GM12874 (cell line): Measurements from ENCODE around the gene CAPZB.

Experiments
- TF ChIP-seq, protein P1 (sequence below): IDR thresholded peaks from 2 replicates; pipeline ENCODE4 v1.5.1; 2011; ENCODE audit warnings: low read depth, mild to moderate bottlenecking, control low read depth, low read length, moderate library complexity; ENCODE audit not compliant: insufficient read depth

Gene CAPZB

DNA sequence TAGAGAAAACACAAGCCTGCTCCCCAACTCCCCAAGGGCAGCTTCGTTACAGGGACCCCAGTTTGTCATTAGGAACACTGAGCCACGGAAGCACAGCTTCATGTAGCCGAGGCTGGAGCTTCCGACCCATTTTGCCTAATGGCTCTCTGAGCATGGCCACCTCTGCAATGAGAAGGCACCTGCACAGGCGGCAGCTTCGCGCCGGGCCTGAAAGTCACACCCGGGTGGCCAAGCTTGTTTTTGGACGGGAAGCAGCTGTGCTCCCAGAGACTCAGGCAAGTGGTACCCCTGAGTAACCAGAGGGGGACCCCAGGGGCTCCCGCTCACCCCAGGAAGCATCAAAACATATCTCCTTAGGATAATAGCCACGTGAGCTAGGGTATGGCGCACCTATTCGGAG is 92.3 kb downstream of the CAPZB start:
- TF ChIP-seq, protein P1, sequence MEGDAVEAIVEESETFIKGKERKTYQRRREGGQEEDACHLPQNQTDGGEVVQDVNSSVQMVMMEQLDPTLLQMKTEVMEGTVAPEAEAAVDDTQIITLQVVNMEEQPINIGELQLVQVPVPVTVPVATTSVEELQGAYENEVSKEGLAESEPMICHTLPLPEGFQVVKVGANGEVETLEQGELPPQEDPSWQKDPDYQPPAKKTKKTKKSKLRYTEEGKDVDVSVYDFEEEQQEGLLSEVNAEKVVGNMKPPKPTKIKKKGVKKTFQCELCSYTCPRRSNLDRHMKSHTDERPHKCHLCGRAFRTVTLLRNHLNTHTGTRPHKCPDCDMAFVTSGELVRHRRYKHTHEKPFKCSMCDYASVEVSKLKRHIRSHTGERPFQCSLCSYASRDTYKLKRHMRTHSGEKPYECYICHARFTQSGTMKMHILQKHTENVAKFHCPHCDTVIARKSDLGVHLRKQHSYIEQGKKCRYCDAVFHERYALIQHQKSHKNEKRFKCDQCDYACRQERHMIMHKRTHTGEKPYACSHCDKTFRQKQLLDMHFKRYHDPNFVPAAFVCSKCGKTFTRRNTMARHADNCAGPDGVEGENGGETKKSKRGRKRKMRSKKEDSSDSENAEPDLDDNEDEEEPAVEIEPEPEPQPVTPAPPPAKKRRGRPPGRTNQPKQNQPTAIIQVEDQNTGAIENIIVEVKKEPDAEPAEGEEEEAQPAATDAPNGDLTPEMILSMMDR, result no peak

DNA sequence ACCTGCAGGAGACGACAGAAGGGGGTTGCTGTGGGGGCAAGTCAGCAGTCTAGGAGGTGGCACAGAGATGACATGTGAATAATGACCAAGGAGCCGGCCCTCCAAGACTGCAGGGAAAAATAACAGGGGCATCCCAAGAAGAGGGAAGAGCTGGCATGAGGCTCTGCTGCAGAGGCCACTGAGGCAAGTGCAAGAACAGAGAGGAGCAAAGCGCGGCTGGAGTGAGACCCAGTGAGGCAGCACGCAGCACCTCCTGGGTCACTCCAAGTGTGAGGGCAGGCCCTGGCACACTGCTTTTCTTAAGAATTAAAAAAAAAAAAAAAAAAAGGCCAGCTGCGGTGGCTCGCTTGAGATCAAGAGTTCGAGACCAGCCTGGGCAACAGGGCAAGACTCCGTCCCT is 93.1 kb downstream of the CAPZB start:
- TF ChIP-seq, protein P1, result no peak

DNA sequence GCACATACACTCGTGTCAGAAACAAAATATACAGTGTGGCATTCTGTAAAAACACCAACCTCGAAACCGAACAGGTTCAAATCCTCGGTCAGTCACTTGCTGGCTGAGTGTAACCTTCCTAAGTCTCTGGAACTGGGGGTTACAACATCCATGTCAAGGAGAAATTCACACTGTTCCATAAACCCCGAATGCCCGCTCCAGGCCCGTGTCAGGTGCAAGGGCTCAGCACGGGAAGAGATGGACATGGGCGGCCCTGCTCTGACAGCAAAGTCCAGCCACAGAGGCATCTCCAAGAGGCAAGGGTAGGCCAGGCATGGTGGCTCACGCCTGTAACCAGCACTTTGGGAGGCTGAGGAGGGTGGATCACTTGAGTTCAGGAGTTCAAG is 93.8 kb downstream of the CAPZB start:
- TF ChIP-seq, protein P1, result no peak

DNA sequence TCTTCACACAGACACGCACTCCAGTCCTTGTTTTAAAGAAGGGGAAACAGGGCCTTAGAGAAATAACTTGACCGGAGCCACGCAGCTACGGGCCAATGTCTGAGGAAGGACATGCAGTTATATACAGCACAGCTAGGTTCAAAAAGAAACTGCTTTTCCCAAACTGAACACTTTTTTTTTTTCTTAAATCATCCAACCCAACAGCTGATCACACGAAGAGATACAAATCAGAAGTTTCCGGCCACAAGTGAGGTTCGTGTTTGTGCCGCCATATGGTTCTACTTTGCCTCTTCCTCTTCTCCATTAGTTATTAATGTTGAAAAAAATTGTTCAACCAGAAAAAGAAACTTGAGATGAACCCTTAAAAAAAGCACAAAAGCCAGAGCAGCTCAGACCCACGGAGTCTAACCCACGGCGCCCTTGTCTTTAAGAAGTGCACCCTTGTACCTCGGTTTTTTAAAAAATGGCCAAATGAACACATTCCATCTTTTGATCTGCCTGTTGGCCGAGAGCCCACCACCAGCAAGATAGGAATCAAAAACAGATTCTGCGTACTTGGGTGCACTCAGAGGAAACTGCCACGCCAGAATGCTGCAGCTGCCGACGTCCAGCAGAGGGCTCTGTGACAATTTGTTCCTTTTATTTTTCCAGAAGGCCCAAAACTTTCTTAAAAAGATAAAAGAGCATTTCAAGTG is 94.3 kb downstream of the CAPZB start:
- TF ChIP-seq, protein P1, result peak; percentile 71

DNA sequence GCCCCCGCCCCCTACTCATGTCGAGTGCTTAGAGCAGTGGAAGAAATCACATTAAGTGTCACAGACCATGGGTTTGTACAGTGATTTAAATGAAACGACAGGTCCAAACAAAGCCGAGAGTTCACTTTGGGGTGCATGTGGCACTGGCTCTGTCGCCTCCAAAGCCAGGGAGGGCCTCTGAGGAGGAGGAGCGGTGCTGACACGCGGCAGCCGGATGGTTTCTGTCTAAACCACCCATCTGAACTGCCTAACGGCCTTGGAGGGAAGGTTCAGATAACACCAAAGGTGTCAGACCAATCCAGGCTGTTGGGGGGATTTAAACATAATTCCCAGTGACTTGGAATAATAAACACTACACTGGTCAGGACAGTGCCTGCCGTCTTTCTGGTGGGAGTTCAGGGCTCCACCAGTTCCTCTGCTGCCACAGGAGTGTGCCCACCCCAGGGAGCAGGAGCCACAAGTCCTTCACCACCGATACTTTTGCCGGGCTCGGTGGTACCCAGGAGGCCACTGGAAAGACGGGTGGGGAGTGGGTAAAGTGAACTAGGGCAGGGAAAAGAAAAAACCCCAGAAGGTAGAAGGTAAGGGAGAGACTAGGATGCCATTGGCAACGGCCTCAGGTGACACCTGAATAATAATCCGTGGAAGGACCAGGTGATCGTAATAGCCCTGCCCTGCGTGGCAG is 95.0 kb downstream of the CAPZB start:
- TF ChIP-seq, protein P1, result no peak

DNA sequence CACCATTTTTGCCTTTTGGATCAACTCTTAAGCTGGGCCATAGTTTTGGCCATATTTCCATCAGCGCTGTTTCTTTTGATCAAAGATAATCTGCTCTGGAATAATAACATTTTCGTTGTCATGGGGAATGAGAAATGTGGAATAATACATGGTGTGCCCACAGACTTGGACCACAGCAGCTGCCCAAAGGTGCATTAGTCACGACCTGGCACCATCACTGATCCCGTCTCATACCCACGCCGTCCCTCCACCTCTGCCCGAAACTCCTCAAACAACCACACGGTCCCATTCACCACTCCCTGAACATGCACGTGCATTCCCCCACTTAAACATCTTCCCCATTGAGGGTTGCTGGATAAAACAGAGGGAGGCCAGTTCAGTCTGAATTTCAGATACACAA is 96.4 kb downstream of the CAPZB start:
- TF ChIP-seq, protein P1, result no peak

DNA sequence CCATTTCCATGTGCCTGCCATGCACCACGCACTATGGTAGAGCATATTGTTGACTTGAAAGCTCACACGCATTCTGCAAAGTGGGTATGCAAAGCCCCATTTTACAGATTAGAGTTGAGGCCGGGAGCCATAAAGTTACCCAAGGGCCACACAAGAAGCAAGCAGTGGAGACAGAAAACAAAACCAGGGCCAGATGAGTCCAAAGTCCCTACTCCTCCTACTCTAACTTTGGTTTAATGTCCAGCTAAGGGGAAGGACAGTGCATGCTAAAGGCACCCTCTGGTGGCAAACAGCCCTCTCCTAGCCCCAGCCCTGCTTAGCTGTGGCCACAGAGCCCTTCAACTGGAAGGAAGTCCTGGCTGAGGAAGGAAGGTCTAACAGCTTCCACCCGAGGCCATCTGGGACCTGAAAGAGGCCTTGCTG is 98.3 kb downstream of the CAPZB start:
- TF ChIP-seq, protein P1, result no peak
